ENCODE results near the gene TNS1. TPM values are rescaled to one million over a fixed set of nuclear protein-coding genes. Genes with fewer than 3 reads are reported as not detected.

Gene TNS1
- polyA plus RNA-seq, 1 of the 3 experiments (the other 2 are of a cell fraction) = 12.1 TPM

DNA sequence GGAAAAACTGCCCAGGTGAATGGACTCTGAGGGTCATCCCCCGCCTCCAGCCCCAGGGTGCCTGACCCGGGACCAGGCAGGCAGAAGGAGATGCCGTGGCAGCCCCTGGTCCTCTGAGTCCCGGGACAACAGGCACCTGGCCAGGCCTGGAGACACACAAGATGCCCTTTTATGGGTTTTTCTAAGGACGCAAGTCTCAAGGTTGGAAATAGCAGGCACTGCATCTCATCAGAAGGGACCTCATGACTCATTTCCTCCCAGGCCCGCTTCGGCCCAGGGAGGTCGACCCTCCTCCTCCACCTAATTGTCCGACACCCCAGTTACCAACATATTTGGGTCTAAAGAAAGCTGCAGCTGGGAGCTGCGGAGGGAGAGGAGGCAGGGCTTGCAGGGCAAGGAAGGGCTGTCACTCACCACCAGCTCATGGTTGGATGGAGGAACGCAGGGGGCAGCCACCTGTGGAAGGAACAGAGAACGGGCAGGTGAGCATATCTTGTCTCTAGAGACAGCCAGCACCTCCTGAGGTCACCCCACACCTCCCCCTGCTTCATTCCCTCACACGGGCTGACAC lies 82.9 kb downstream of the TNS1 start (continued):
- TF ChIP-seq, protein P1, sequence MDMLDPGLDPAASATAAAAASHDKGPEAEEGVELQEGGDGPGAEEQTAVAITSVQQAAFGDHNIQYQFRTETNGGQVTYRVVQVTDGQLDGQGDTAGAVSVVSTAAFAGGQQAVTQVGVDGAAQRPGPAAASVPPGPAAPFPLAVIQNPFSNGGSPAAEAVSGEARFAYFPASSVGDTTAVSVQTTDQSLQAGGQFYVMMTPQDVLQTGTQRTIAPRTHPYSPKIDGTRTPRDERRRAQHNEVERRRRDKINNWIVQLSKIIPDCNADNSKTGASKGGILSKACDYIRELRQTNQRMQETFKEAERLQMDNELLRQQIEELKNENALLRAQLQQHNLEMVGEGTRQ (IDR thresholded peaks at IDR 0.05; ENCODE audit: borderline replicate concordance, low read depth, low read length) = no peak
- TF ChIP-seq, protein P2, sequence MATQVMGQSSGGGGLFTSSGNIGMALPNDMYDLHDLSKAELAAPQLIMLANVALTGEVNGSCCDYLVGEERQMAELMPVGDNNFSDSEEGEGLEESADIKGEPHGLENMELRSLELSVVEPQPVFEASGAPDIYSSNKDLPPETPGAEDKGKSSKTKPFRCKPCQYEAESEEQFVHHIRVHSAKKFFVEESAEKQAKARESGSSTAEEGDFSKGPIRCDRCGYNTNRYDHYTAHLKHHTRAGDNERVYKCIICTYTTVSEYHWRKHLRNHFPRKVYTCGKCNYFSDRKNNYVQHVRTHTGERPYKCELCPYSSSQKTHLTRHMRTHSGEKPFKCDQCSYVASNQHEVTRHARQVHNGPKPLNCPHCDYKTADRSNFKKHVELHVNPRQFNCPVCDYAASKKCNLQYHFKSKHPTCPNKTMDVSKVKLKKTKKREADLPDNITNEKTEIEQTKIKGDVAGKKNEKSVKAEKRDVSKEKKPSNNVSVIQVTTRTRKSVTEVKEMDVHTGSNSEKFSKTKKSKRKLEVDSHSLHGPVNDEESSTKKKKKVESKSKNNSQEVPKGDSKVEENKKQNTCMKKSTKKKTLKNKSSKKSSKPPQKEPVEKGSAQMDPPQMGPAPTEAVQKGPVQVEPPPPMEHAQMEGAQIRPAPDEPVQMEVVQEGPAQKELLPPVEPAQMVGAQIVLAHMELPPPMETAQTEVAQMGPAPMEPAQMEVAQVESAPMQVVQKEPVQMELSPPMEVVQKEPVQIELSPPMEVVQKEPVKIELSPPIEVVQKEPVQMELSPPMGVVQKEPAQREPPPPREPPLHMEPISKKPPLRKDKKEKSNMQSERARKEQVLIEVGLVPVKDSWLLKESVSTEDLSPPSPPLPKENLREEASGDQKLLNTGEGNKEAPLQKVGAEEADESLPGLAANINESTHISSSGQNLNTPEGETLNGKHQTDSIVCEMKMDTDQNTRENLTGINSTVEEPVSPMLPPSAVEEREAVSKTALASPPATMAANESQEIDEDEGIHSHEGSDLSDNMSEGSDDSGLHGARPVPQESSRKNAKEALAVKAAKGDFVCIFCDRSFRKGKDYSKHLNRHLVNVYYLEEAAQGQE (IDR thresholded peaks at IDR 0.05; ENCODE audit: low read depth, low read length) = no peak
- TF ChIP-seq, protein P3, sequence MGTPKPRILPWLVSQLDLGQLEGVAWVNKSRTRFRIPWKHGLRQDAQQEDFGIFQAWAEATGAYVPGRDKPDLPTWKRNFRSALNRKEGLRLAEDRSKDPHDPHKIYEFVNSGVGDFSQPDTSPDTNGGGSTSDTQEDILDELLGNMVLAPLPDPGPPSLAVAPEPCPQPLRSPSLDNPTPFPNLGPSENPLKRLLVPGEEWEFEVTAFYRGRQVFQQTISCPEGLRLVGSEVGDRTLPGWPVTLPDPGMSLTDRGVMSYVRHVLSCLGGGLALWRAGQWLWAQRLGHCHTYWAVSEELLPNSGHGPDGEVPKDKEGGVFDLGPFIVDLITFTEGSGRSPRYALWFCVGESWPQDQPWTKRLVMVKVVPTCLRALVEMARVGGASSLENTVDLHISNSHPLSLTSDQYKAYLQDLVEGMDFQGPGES (IDR thresholded peaks at IDR 0.05; ENCODE audit: low read depth, low read length) = no peak
- TF ChIP-seq TCF12 (IDR thresholded peaks at IDR 0.05) = peak; percentile 84
- no peak for TF ChIP-seq GABPA (IDR thresholded peaks at IDR 0.05; ENCODE audit: low read depth)

DNA sequence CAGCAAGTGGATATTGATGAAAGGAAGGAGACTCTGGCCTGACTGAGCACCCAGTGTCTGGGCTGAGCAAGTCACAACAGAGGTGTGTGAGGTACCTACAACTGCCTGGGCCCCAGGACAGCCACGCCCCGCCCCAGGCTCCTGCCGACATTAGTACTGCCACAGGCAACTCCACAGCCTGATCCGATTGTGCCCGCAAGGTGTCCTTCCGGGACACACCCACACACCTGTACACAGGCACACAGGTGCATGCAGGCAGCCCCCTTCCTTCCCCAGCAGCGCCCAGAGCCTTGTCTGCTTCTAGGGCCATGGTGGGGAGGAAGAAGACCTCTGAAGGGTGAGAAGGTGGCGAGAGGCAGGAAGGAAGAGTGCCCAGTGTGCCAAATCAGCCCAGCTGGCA lies 83.6 kb downstream of the TNS1 start:
- Histone ChIP-seq H3K9me3 (no peaks in the 10 kb centered on the region), H3K4me3 (ENCODE audit: low read depth in 2 of 2, low read length in 1 of 2) (0 out of 4 replicates have a peak overlapping the region, but pooled peaks of 1 of the 2 experiments have one; percentile 35), H3K27me3 (ENCODE audit: insufficient read depth) (no peaks in the 10 kb centered on the region), H3K4me2 (peak overlapping the region; percentile 74), H3F3A (replicated peaks; ENCODE audit: insufficient read depth) (peaks cover 23% of the 10 kb centered on the region), H3K9ac (peak overlapping the region; percentile 33; the same call in 1 of the 2 replicates), H3K79me2 (ENCODE audit: insufficient read depth) (peaks cover 97% of the 10 kb centered on the region), H2AFZ (ENCODE audit: low read depth) (no peak overlapping the region), H4K20me1 (ENCODE audit: insufficient read depth) (peaks cover 14% of the 10 kb centered on the region; the same call in 1 of the 2 replicates), H3K9me2 (no peaks in the 10 kb centered on the region), H3K36me3 (replicated peaks in 1 of 2; ENCODE audit: control insufficient read depth in 1 of 2, insufficient read depth in 2 of 2, low read length in 1 of 2) (peaks cover 3 to 18% of the 10 kb centered on the region in 2 experiments), H3K27ac (ENCODE audit: low read depth in 2 of 2, low read length in 1 of 2) (peak overlapping the region; percentile 77 to 96), H3K4me1 (ENCODE audit: control insufficient read depth in 1 of 2, insufficient read depth in 2 of 2, low read depth in 1 of 2, low read length in 1 of 2) (peaks cover 46 to 62% of the 10 kb centered on the region in 2 experiments)
- no peak for DNase-seq
- 87% methylated on average over 7 of the region's 8 CpGs for WGBS (ENCODE audit: low lambda C conversion rate)
- POLR2A ChIA-PET = interaction anchor here (0.9 to 3.6 kb wide), 2 partner anchors 11 to 14 kb away, joined by 3 to 28 read pairs; no protein-coding TSS in a partner anchor
- TF ChIP-seq MXI1 (IDR thresholded peaks at IDR 0.05; ENCODE audit: low read depth, low read length) (no peak), TAF1 (IDR thresholded peaks at IDR 0.05; ENCODE audit: borderline replicate concordance, low read depth, low read length) (no peak)
- CTCF ChIA-PET = interaction anchor here (0.7 to 4.9 kb wide), 2 partner anchors 15 to 132 kb away, joined by 3 to 35 read pairs; no protein-coding TSS in a partner anchor
